ENCODE results near the gene DLEC1.

DNA sequence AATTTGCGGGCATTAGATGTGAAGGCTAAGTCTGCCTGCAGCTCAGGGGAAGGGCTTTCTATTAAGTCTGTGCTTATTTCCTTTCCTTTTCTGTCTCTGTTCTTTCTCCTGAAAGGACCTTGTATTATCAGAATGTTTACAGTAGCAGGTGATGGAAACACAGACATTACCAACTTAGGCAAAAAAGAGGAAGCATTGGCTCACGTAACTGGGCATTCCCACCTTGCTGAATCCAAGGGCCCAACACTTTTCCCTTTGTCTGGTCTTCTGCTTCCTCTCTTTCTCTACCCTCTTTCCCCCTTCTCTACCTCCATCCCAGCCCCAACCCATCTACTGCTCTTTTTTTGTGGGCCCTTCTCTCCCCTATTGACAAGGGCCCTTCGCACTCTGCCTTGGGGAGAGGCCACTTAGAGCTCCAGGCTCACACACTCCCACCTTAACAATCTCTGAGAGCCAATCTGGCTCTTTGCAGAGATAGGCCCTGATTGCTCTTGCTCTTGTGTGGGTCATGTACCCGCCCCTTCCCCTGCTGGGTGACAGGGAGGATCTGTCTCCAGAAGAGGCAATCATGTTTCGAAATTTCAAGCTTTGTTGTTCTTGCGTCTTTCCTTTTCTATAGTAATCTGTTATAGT is 62.9 kb downstream of the DLEC1 start:
- TF ChIP-seq, protein P1, sequence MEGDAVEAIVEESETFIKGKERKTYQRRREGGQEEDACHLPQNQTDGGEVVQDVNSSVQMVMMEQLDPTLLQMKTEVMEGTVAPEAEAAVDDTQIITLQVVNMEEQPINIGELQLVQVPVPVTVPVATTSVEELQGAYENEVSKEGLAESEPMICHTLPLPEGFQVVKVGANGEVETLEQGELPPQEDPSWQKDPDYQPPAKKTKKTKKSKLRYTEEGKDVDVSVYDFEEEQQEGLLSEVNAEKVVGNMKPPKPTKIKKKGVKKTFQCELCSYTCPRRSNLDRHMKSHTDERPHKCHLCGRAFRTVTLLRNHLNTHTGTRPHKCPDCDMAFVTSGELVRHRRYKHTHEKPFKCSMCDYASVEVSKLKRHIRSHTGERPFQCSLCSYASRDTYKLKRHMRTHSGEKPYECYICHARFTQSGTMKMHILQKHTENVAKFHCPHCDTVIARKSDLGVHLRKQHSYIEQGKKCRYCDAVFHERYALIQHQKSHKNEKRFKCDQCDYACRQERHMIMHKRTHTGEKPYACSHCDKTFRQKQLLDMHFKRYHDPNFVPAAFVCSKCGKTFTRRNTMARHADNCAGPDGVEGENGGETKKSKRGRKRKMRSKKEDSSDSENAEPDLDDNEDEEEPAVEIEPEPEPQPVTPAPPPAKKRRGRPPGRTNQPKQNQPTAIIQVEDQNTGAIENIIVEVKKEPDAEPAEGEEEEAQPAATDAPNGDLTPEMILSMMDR (conservative IDR thresholded peaks at IDR 0.05 in 1 of 2, IDR thresholded peaks at IDR 0.05 in 1 of 2; ENCODE audit: extremely low read depth in 1 of 2, insufficient read depth in 1 of 2, low read depth in 1 of 2, low read length in 2 of 2), result no peak
- no peak for TF ChIP-seq EZH2 (IDR thresholded peaks at IDR 0.05; ENCODE audit: borderline replicate concordance, low read length)

Data from mammary epithelial cell (primary cell).